Tibial nerve (tissue), 4 donors: Measurements from ENCODE around the gene PTK7. TPM values are rescaled to one million over a fixed set of nuclear protein-coding genes. Genes with fewer than 3 reads are reported as not detected.

Source experiments
- DNase-seq, 2 donors: peaks; one replicate each; pipeline ENCODE4 v3.0.0-alpha.2; 2019; ENCODE audit warnings: low spot score in 2 of 2
- H3K27ac ChIP-seq, 4 donors: fragments of 200-600 bp; sonication (generic) in 3 of 4; one replicate each; pipeline ENCODE4 v1.5.1; 2017 to 2019; ENCODE audit warnings: mild to moderate bottlenecking in 1 of 4
- H3K27me3 ChIP-seq, 2 donors: fragments of 200-600 bp; sonication (generic) in 1 of 2; one replicate each; pipeline versions ENCODE4 v1.5.1 to v1.6.0; 2017 to 2019
- H3K36me3 ChIP-seq, 3 donors: fragments of 200-600 bp; sonication (generic); one replicate each; pipeline ENCODE4 v1.5.1; 2018 to 2019
- H3K4me1 ChIP-seq, 4 donors: fragments of 200-600 bp; sonication (generic) in 3 of 4; one replicate each; pipeline ENCODE4 v1.5.1; 2017 to 2019
- H3K4me3 ChIP-seq, 4 donors: fragments of 200-600 bp; sonication (generic) in 3 of 4; one replicate each; pipeline ENCODE4 v1.5.1; 2017 to 2019; ENCODE audit warnings: mild to moderate bottlenecking in 1 of 4, moderate library complexity in 1 of 4
- H3K9me3 ChIP-seq, 4 donors: fragments of 200-600 bp; sonication (generic) in 3 of 4; one replicate each; pipeline ENCODE4 v1.5.1; 2017 to 2019
- EP300 ChIP-seq, 2 donors: sonication (generic); formaldehyde crosslinking; IDR thresholded peaks; one replicate each; pipeline ENCODE4 v1.6.1; 2017; ENCODE audit warnings: antibody characterized with exemption in 2 of 2, mild to moderate bottlenecking in 1 of 2
- POLR2A ChIP-seq, 2 donors: fragments of 450-650 bp; IDR thresholded peaks; one replicate each; pipeline ENCODE4 v1.6.1; 2017; ENCODE audit warnings: antibody characterized with exemption in 2 of 2, mild to moderate bottlenecking in 2 of 2, moderate library complexity in 2 of 2
- WGBS, 2 donors: methylation state at CpG; one replicate each; pipeline ENCODE4 v1.1.5; 2018; 5-methylcytosine and 5-hydroxymethylcytosine counted together
- total RNA-seq, 4 donors: library from RNA; depleted of rRNA; stranded (reverse); fragments of >200 nt; gene quantifications; one replicate each; pipeline ENCODE4 v1.1.0, GENCODE V29; 2016
- TF ChIP-seq, protein P1 (sequence below), 5 experiments: fragments of 200-600 bp in 3 of 5; fragments of 450-650 bp in 2 of 5; sonication (generic) in 3 of 5; IDR thresholded peaks; one replicate each; pipeline ENCODE4 v1.5.1; 2016 to 2019; ENCODE audit warnings: antibody characterized with exemption in 5 of 5, mild to moderate bottlenecking in 3 of 5, moderate library complexity in 2 of 5

The PTK7 gene
- total RNA-seq, 4 donors from 2014 or later: 1.5 to 5.5 (median 3.9) TPM

DNA sequence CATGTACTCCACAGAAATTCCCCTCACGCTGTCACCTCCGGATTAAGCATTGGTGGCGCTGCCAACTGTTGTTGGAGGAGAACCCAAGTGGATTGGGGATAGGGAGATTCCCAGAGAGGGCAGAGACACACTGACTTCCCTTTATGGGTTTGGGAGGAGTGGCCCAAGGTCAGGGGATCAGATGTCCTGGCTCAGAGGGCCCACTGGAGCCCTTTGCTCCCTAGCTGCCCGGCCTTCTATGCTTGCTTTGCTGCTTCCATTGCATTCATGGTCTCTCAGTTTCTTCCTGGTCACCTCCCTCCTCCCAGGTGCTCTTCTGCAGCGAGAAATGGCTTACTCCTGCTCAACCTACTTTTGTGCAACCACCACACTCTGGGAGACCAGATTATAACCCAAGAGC is 120.2 kb downstream of the PTK7 start:
- H3K27me3 ChIP-seq: no peaks in the 10 kb centered on the region
- WGBS, 2 donors: 80 to 87% methylated on average over 5 of the region's 5 CpGs
- peaks cover 0 to 98% (median 14%) of the 10 kb centered on the region in 3 donors for H3K36me3 ChIP-seq
- no peaks in the 10 kb centered on the region for H3K4me1 ChIP-seq
- H3K9me3 ChIP-seq: no peaks in the 10 kb centered on the region
- DNase-seq: no peak
- H3K4me3 ChIP-seq: no peak overlapping the region
- TF ChIP-seq, protein P1, sequence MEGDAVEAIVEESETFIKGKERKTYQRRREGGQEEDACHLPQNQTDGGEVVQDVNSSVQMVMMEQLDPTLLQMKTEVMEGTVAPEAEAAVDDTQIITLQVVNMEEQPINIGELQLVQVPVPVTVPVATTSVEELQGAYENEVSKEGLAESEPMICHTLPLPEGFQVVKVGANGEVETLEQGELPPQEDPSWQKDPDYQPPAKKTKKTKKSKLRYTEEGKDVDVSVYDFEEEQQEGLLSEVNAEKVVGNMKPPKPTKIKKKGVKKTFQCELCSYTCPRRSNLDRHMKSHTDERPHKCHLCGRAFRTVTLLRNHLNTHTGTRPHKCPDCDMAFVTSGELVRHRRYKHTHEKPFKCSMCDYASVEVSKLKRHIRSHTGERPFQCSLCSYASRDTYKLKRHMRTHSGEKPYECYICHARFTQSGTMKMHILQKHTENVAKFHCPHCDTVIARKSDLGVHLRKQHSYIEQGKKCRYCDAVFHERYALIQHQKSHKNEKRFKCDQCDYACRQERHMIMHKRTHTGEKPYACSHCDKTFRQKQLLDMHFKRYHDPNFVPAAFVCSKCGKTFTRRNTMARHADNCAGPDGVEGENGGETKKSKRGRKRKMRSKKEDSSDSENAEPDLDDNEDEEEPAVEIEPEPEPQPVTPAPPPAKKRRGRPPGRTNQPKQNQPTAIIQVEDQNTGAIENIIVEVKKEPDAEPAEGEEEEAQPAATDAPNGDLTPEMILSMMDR (IDR thresholded peaks at IDR 0.05): no peak
- TF ChIP-seq EP300 (IDR thresholded peaks at IDR 0.05) (no peak), POLR2A (IDR thresholded peaks at IDR 0.05) (no peak)
- H3K27ac ChIP-seq: no peak overlapping the region

DNA sequence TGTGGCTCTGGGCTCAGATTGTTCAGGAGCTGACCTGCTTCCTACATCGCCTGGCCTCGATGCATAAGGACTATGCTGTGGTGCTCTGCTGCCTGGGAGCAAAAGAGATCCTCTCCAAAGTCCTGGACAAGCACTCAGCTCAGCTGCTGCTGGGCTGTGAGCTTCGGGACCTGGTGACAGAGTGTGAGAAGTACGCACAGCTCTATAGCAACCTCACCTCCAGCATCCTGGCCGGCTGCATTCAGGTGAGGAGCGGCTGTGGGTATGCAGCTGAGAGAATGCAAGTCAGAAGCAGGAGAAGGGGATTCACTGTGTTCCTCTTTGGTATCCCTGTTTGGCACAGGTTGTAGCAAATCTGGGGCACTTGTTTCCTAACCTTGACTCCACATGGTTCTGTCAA is 123.8 kb downstream of the PTK7 start:
- peaks cover 0 to 91% (median 14%) of the 10 kb centered on the region in 3 donors for H3K36me3 ChIP-seq

DNA sequence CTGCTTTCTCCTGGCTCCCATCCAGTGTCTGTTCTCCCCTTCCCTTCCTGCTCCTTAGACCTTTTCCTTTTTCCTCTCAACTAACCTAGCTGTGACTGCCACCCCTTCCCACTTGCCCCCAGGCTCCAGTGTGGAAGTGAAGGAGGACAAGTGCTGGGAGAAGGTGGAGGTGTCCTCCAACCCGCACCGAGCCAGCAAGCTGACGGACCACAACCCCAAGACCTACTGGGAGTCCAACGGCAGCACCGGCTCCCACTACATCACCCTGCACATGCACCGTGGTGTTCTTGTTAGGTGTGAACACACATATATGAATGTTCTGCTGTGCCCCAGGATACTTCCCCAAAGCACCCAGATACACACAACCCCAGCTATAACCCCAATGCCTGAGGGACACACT is 124.4 kb downstream of the PTK7 start:
- no peaks in the 10 kb centered on the region for H3K4me1 ChIP-seq
- WGBS, 2 donors: 88 to 96% methylated on average over 6 of the region's 6 CpGs
- TF ChIP-seq POLR2A (IDR thresholded peaks at IDR 0.05): no peak
- TF ChIP-seq, protein P1 (IDR thresholded peaks at IDR 0.05): no peak
- no peak for TF ChIP-seq EP300 (IDR thresholded peaks at IDR 0.05)
- H3K27me3 ChIP-seq: no peaks in the 10 kb centered on the region
- H3K4me3 ChIP-seq: no peak overlapping the region
- DNase-seq: no peak
- H3K27ac ChIP-seq: no peak overlapping the region
- no peaks in the 10 kb centered on the region for H3K9me3 ChIP-seq
- H3K36me3 ChIP-seq: peaks cover 0 to 91% (median 14%) of the 10 kb centered on the region in 3 donors

More for the DNA sequence above, 123.8 kb downstream of the PTK7 start:
- H3K27ac ChIP-seq: no peak overlapping the region
- no peak for DNase-seq
- H3K9me3 ChIP-seq: no peaks in the 10 kb centered on the region
- TF ChIP-seq POLR2A (IDR thresholded peaks at IDR 0.05) (no peak), EP300 (IDR thresholded peaks at IDR 0.05) (no peak)
- TF ChIP-seq, protein P1 (IDR thresholded peaks at IDR 0.05): no peak
- WGBS, 2 donors: 87 to 90% methylated on average over 6 of the region's 6 CpGs
- H3K27me3 ChIP-seq: no peaks in the 10 kb centered on the region
- H3K4me3 ChIP-seq: no peak overlapping the region
- no peaks in the 10 kb centered on the region for H3K4me1 ChIP-seq

DNA sequence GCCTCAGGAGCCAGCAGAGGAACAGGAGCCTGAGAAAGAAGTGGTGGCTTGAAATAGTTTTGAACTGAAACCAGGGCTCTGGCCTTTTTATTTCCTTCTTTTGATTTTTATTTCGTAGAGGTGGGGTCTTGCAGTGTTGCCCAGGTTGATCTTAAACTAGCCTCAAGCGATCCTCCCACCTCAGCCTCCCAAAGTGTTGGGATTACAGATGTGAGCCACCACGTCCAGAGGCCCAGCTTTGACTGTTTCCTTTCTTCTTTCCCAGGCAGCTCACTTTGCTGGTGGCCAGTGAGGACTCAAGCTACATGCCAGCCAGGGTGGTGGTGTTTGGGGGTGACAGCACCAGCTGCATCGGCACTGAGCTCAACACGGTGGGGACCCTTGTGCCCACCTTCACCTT is 126.3 kb downstream of the PTK7 start:
- WGBS, 2 donors: 83 to 85% methylated on average over 5 of the region's 5 CpGs
- peaks cover 0 to 87% (median 7%) of the 10 kb centered on the region in 3 donors for H3K36me3 ChIP-seq
- no peak overlapping the region for H3K27ac ChIP-seq
- H3K27me3 ChIP-seq: no peaks in the 10 kb centered on the region
- H3K4me3 ChIP-seq: no peak overlapping the region
- TF ChIP-seq POLR2A (IDR thresholded peaks at IDR 0.05): no peak
- TF ChIP-seq, protein P1 (IDR thresholded peaks at IDR 0.05): no peak
- TF ChIP-seq EP300 (IDR thresholded peaks at IDR 0.05): no peak
- no peaks in the 10 kb centered on the region for H3K9me3 ChIP-seq
- DNase-seq: no peak
- no peaks in the 10 kb centered on the region for H3K4me1 ChIP-seq

DNA sequence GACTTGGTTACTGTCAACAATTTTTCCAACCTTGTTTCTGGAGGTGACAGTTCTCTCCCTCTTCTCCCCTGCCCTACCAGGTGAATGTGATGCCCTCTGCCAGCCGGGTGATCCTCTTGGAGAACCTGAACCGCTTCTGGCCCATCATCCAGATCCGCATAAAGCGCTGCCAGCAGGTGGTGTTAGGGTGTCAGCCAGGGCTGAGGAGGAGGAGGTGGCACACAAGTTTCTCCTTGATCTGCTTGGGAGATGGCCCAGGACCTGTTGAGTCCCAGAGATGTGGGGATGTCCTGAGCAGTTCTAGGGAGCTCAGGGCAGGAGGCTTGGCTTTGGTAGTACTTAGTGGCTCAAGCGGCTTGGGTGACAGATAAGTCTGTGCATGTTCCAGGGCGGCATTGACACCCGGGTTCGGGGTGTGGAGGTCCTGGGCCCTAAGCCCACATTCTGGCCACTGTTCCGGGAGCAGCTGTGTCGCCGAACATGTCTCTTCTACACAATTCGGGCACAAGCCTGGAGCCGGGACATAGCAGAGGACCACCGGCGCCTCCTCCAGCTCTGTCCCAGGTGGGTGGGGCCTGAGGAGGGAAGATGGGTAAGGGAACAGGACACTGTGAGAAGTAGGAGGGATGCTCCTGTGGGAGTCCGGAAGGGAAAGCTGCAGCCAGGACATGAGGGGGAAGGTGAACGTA is 127.1 kb downstream of the PTK7 start:
- TF ChIP-seq, protein P1 (IDR thresholded peaks at IDR 0.05): no peak
- TF ChIP-seq POLR2A (IDR thresholded peaks at IDR 0.05): no peak
- no peak for TF ChIP-seq EP300 (IDR thresholded peaks at IDR 0.05)
- WGBS, 2 donors: 88 to 92% methylated on average over 13 to 17 of the region's 17 CpGs
- Histone ChIP-seq H3K36me3 (peaks cover 0 to 82% (median 6%) of the 10 kb centered on the region in 3 donors), H3K4me3 (no peak overlapping the region), H3K27ac (no peak overlapping the region), H3K4me1 (no peaks in the 10 kb centered on the region), H3K27me3 (no peaks in the 10 kb centered on the region), H3K9me3 (no peaks in the 10 kb centered on the region)
- no peak for DNase-seq
